ENCODE measurements around the gene LCE7A.

LCE7A gene

GRCh38 chr1:152878042-152878441 lies 18.2 kb downstream of the LCE7A start, which contains the start of gene SMCP:
SMCP (plus strand) TSS chr1:152878322; CDS start chr1:152884423, 6,101 bp downstream.
- H3K36me3 ChIP-seq (ENCODE audit: control insufficient read depth in 1 of 2, insufficient read depth in 2 of 2, low read depth in 1 of 2, low read length in 2 of 2): no peaks in the 10 kb centered on the region
- H2BK120ac ChIP-seq (ENCODE audit: low read depth, low read length): no peak within 1 kb of the TSS
- H2BK5ac ChIP-seq (ENCODE audit: low read depth, low read length, poor library complexity, severe bottlenecking): no peak within 1 kb of the TSS
- no peaks in the 10 kb centered on the region for H3K9me3 ChIP-seq (ENCODE audit: control insufficient read depth, low read length)
- H3K23ac ChIP-seq (ENCODE audit: low read length in 2 of 2): no peak within 1 kb of the TSS
- H4K8ac ChIP-seq (ENCODE audit: low read length): no peak within 1 kb of the TSS
- no peak within 1 kb of the TSS for H3K4me2 ChIP-seq (ENCODE audit: low read length, poor library complexity, severe bottlenecking)
- H3K27me3 ChIP-seq (ENCODE audit: control insufficient read depth in 1 of 2, insufficient read depth in 1 of 2, low read length in 2 of 2): no peaks in the 10 kb centered on the region
- no peak within 1 kb of the TSS for H3K14ac ChIP-seq (ENCODE audit: low read length in 2 of 2)
- H3K4me1 ChIP-seq (ENCODE audit: control insufficient read depth, insufficient read depth, low read depth, low read length): no peaks in the 10 kb centered on the region
- H4K91ac ChIP-seq (ENCODE audit: low read length): no peak within 1 kb of the TSS
- no peak for DNase-seq
- H2BK12ac ChIP-seq (ENCODE audit: low read length in 2 of 2): no peak within 1 kb of the TSS
- no peak within 1 kb of the TSS for H2AK5ac ChIP-seq (ENCODE audit: low read length, severe bottlenecking)
- WGBS: 3% methylated on average over 1 of the region's 1 CpG
- H3K4ac ChIP-seq (ENCODE audit: low read depth in 1 of 2, low read length in 2 of 2): no peak within 1 kb of the TSS
- H3K79me1 ChIP-seq (replicated peaks; ENCODE audit: low read length, poor library complexity, severe bottlenecking): no peaks in the 10 kb centered on the region
- H3K4me3 ChIP-seq (ENCODE audit: insufficient read depth in 1 of 2, low read depth in 1 of 2, low read length in 2 of 2): no peak within 1 kb of the TSS
- no peak within 1 kb of the TSS for H2AFZ ChIP-seq (ENCODE audit: low read depth, low read length)
- no peak within 1 kb of the TSS for H2BK15ac ChIP-seq (ENCODE audit: low read depth, poor library complexity, severe bottlenecking)
- no peak within 1 kb of the TSS for H3K18ac ChIP-seq (ENCODE audit: low read depth in 1 of 2, low read length in 2 of 2)
- no peak within 1 kb of the TSS for H3K27ac ChIP-seq (ENCODE audit: low read length, poor library complexity, severe bottlenecking)
- H3K9ac ChIP-seq (ENCODE audit: low read length): no peak within 1 kb of the TSS

- DNase-seq: no peak
- no peak overlapping the region for H3K27ac ChIP-seq (ENCODE audit: low read length, poor library complexity, severe bottlenecking)
- no peak overlapping the region for H2BK120ac ChIP-seq (ENCODE audit: low read depth, low read length)
- H3K4ac ChIP-seq (ENCODE audit: low read depth in 1 of 2, low read length in 2 of 2): no peak overlapping the region
- H4K91ac ChIP-seq (ENCODE audit: low read length): no peak overlapping the region
- no peak overlapping the region for H3K9ac ChIP-seq (ENCODE audit: low read length)
- H3K4me3 ChIP-seq (ENCODE audit: insufficient read depth in 1 of 2, low read depth in 1 of 2, low read length in 2 of 2): no peak overlapping the region
- no peaks in the 10 kb centered on the region for H3K36me3 ChIP-seq (ENCODE audit: control insufficient read depth in 1 of 2, insufficient read depth in 2 of 2, low read depth in 1 of 2, low read length in 2 of 2)
- no peak overlapping the region for H2AFZ ChIP-seq (ENCODE audit: low read depth, low read length)
- H3K23ac ChIP-seq (ENCODE audit: low read length in 2 of 2): no peak overlapping the region
- no peak overlapping the region for H3K18ac ChIP-seq (ENCODE audit: low read depth in 1 of 2, low read length in 2 of 2)
- no peaks in the 10 kb centered on the region for H3K4me1 ChIP-seq (ENCODE audit: control insufficient read depth, insufficient read depth, low read depth, low read length)
- no peak overlapping the region for H3K4me2 ChIP-seq (ENCODE audit: low read length, poor library complexity, severe bottlenecking)
- H4K8ac ChIP-seq (ENCODE audit: low read length): no peak overlapping the region
- no peaks in the 10 kb centered on the region for H3K27me3 ChIP-seq (ENCODE audit: control insufficient read depth in 1 of 2, insufficient read depth in 1 of 2, low read length in 2 of 2)
- H3K79me1 ChIP-seq (replicated peaks; ENCODE audit: low read length, poor library complexity, severe bottlenecking): no peaks in the 10 kb centered on the region
- no peak overlapping the region for H2BK5ac ChIP-seq (ENCODE audit: low read depth, low read length, poor library complexity, severe bottlenecking)
- no peak overlapping the region for H2BK15ac ChIP-seq (ENCODE audit: low read depth, poor library complexity, severe bottlenecking)
- no peak overlapping the region for H3K14ac ChIP-seq (ENCODE audit: low read length in 2 of 2)
- no peaks in the 10 kb centered on the region for H3K9me3 ChIP-seq (ENCODE audit: control insufficient read depth, low read length)
- no peak overlapping the region for H2BK12ac ChIP-seq (ENCODE audit: low read length in 2 of 2)
- H2AK5ac ChIP-seq (ENCODE audit: low read length, severe bottlenecking): no peak overlapping the region
These were observed 19.9 kb downstream of the LCE7A start for GRCh38 chr1:152879559-152880198.

- no peaks in the 10 kb centered on the region for H3K79me1 ChIP-seq (replicated peaks; ENCODE audit: low read length, poor library complexity, severe bottlenecking)
- no peak overlapping the region for H3K4ac ChIP-seq (ENCODE audit: low read depth in 1 of 2, low read length in 2 of 2)
- H4K8ac ChIP-seq (ENCODE audit: low read length): no peak overlapping the region
- no peak overlapping the region for H2BK5ac ChIP-seq (ENCODE audit: low read depth, low read length, poor library complexity, severe bottlenecking)
- DNase-seq: no peak
- H2AFZ ChIP-seq (ENCODE audit: low read depth, low read length): no peak overlapping the region
- H4K91ac ChIP-seq (ENCODE audit: low read length): no peak overlapping the region
- no peak overlapping the region for H2BK120ac ChIP-seq (ENCODE audit: low read depth, low read length)
- H3K9me3 ChIP-seq (ENCODE audit: control insufficient read depth, low read length): no peaks in the 10 kb centered on the region
- H2BK15ac ChIP-seq (ENCODE audit: low read depth, poor library complexity, severe bottlenecking): no peak overlapping the region
- no peak overlapping the region for H3K23ac ChIP-seq (ENCODE audit: low read length in 2 of 2)
- H3K4me3 ChIP-seq (ENCODE audit: insufficient read depth in 1 of 2, low read depth in 1 of 2, low read length in 2 of 2): no peak overlapping the region
- H3K4me1 ChIP-seq (ENCODE audit: control insufficient read depth, insufficient read depth, low read depth, low read length): no peaks in the 10 kb centered on the region
- H3K4me2 ChIP-seq (ENCODE audit: low read length, poor library complexity, severe bottlenecking): no peak overlapping the region
- H3K36me3 ChIP-seq (ENCODE audit: control insufficient read depth in 1 of 2, insufficient read depth in 2 of 2, low read depth in 1 of 2, low read length in 2 of 2): no peaks in the 10 kb centered on the region
- 56% methylated on average over 4 of the region's 4 CpGs for WGBS
- H3K9ac ChIP-seq (ENCODE audit: low read length): no peak overlapping the region
- no peak overlapping the region for H2BK12ac ChIP-seq (ENCODE audit: low read length in 2 of 2)
- H3K27ac ChIP-seq (ENCODE audit: low read length, poor library complexity, severe bottlenecking): no peak overlapping the region
- H2AK5ac ChIP-seq (ENCODE audit: low read length, severe bottlenecking): no peak overlapping the region
- H3K14ac ChIP-seq (ENCODE audit: low read length in 2 of 2): no peak overlapping the region
- H3K18ac ChIP-seq (ENCODE audit: low read depth in 1 of 2, low read length in 2 of 2): no peak overlapping the region
- no peaks in the 10 kb centered on the region for H3K27me3 ChIP-seq (ENCODE audit: control insufficient read depth in 1 of 2, insufficient read depth in 1 of 2, low read length in 2 of 2)
These were observed 20.5 kb downstream of the LCE7A start for GRCh38 chr1:152880316-152880715.

GRCh38 chr1:152880907-152881306 lies 21.1 kb downstream of the LCE7A start:
- Histone ChIP-seq H3K23ac (ENCODE audit: low read length in 2 of 2) (no peak overlapping the region), H2AFZ (ENCODE audit: low read depth, low read length) (no peak overlapping the region), H2BK15ac (ENCODE audit: low read depth, poor library complexity, severe bottlenecking) (no peak overlapping the region), H3K79me1 (replicated peaks; ENCODE audit: low read length, poor library complexity, severe bottlenecking) (no peaks in the 10 kb centered on the region), H3K27ac (ENCODE audit: low read length, poor library complexity, severe bottlenecking) (no peak overlapping the region), H3K9ac (ENCODE audit: low read length) (no peak overlapping the region), H4K91ac (ENCODE audit: low read length) (no peak overlapping the region), H3K14ac (ENCODE audit: low read length in 2 of 2) (no peak overlapping the region), H2AK5ac (ENCODE audit: low read length, severe bottlenecking) (no peak overlapping the region), H2BK5ac (ENCODE audit: low read depth, low read length, poor library complexity, severe bottlenecking) (no peak overlapping the region), H3K27me3 (ENCODE audit: control insufficient read depth in 1 of 2, insufficient read depth in 1 of 2, low read length in 2 of 2) (no peaks in the 10 kb centered on the region), H3K4me3 (ENCODE audit: insufficient read depth in 1 of 2, low read depth in 1 of 2, low read length in 2 of 2) (no peak overlapping the region), H2BK12ac (ENCODE audit: low read length in 2 of 2) (no peak overlapping the region), H3K9me3 (ENCODE audit: control insufficient read depth, low read length) (no peaks in the 10 kb centered on the region), H2BK120ac (ENCODE audit: low read depth, low read length) (no peak overlapping the region), H3K4ac (ENCODE audit: low read depth in 1 of 2, low read length in 2 of 2) (no peak overlapping the region), H3K18ac (ENCODE audit: low read depth in 1 of 2, low read length in 2 of 2) (no peak overlapping the region), H3K4me2 (ENCODE audit: low read length, poor library complexity, severe bottlenecking) (no peak overlapping the region), H3K36me3 (ENCODE audit: control insufficient read depth in 1 of 2, insufficient read depth in 2 of 2, low read depth in 1 of 2, low read length in 2 of 2) (no peaks in the 10 kb centered on the region), H3K4me1 (ENCODE audit: control insufficient read depth, insufficient read depth, low read depth, low read length) (no peaks in the 10 kb centered on the region), H4K8ac (ENCODE audit: low read length) (no peak overlapping the region)
- no peak for DNase-seq
- WGBS: 78% methylated on average over 4 of the region's 5 CpGs

Measured in mesenchymal stem cell (in vitro differentiated cells and primary cell).